ENCODE data around the gene P2RY4. TPM values are rescaled to one million over a fixed set of nuclear protein-coding genes. Genes with fewer than 3 reads are reported as not detected.

The P2RY4 gene
- total RNA-seq, 1 experiment from 2014 or later, result 0.50 TPM

DNA sequence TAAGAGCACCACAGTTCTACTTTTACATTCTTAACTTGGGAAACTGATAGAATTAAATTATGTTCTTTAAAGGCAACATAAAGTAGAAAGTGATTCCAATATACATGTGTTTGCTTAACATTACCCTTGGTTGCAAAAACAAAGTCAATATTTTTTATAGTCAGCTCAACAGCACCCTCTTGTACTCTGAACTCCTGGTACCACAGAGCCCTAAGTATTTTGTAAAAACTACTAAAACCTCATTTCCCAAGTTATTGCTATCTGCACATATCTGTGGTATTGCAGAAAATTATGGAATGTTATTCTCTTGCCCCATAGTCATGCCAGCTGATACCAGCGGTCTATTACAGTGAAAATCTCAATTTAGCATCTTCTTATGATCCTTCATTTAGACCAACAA, 32.8 kb upstream of the P2RY4 start:
- DNase-seq, result no peak
- Histone ChIP-seq H2AFZ (no peak overlapping the region), H3K9me2 (ENCODE audit: insufficient read depth) (no peaks in the 10 kb centered on the region), H4K20me1 (ENCODE audit: insufficient read depth) (no peaks in the 10 kb centered on the region), H3K36me3 (ENCODE audit: low read depth) (0 out of 2 replicates have a peak, but pooled peaks cover 4% of the 10 kb centered on the region), H3K4me3 (no peak overlapping the region), H3K4me1 (replicated peaks; ENCODE audit: insufficient read depth) (peaks cover 11% of the 10 kb centered on the region), H3K27ac (no peak overlapping the region), H3K79me2 (ENCODE audit: low read depth) (peaks cover 30% of the 10 kb centered on the region), H3K4me2 (no peak overlapping the region; the same call in 1 of the 2 replicates), H3K27me3 (ENCODE audit: insufficient read depth, low read depth) (no peaks in the 10 kb centered on the region), H3K9me3 (ENCODE audit: insufficient read depth, low read depth) (no peaks in the 10 kb centered on the region), H3F3A (ENCODE audit: insufficient read depth, low read depth) (no peaks in the 10 kb centered on the region)
- no TSS peak for BruUV-seq (replicated peaks)
- ChIA-PET POLR2A (ENCODE audit: unreplicated experiment) (interaction anchor here (0.6 kb wide), 1 partner anchor 160 kb away, joined by 5 read pairs; the partner anchor contains the start of gene IGBP1), CTCF (no interaction called here)
- TF ChIP-seq EZH2 (IDR thresholded peaks at IDR 0.05; ENCODE audit: low read depth) (no peak), CTCF (conservative IDR thresholded peaks at IDR 0.05) (no peak)
- intact Hi-C loops (cut with micrococcal nuclease; ENCODE audit: unreplicated experiment), result loop anchor here (10.0 kb wide), 1 partner anchor 102 kb away; no protein-coding TSS in a partner anchor

GRCh38 chrX:70289793-70290770, 30.1 kb upstream of the P2RY4 start, which contains the start of the genes KIF4A and PDZD11:
Gene KIF4A (plus strand): TSS chrX:70290104. CDS start chrX:70290459, 355 bp downstream.
Gene PDZD11 (minus strand): TSS chrX:70289927. CDS start chrX:70289341, 586 bp downstream.
- intact Hi-C loops (cut with micrococcal nuclease; ENCODE audit: unreplicated experiment), result loop anchor here (2.0 to 10.0 kb wide), 2 partner anchors 105 to 157 kb away; partner anchors contain the start of gene IGBP1
- peaks cover 30% of the 10 kb centered on the region for H3K79me2 ChIP-seq (ENCODE audit: low read depth)
- DNase-seq, result peak; percentile 71 to 88
- peak within 1 kb of the TSS; percentile 91 for H3K4me3 ChIP-seq
- ChIA-PET CTCF (interaction anchor here (1.0 kb wide), 1 partner anchor 157 kb away, joined by 7 read pairs; the partner anchor contains the start of gene IGBP1), POLR2A (ENCODE audit: unreplicated experiment) (interaction anchor here (0.5 to 1.0 kb wide), 5 partner anchors 122 to 1076 kb away, joined by 4 to 5 read pairs (median 4); partner anchors contain the start of gene TAF1)
- H4K20me1 ChIP-seq (ENCODE audit: insufficient read depth), result no peaks in the 10 kb centered on the region
- H3K4me2 ChIP-seq, result peak within 1 kb of the TSS; percentile 87
- no peaks in the 10 kb centered on the region for H3K36me3 ChIP-seq (ENCODE audit: low read depth)
- no peaks in the 10 kb centered on the region for H3F3A ChIP-seq (ENCODE audit: insufficient read depth, low read depth)
- peak within 1 kb of the TSS; percentile 97 for H2AFZ ChIP-seq
- H3K9me3 ChIP-seq (ENCODE audit: insufficient read depth, low read depth), result no peaks in the 10 kb centered on the region
- no peaks in the 10 kb centered on the region for H3K9me2 ChIP-seq (ENCODE audit: insufficient read depth)
- H3K27me3 ChIP-seq (ENCODE audit: insufficient read depth, low read depth), result no peaks in the 10 kb centered on the region
- H3K4me1 ChIP-seq (replicated peaks; ENCODE audit: insufficient read depth), result peaks cover 11% of the 10 kb centered on the region
- TSS peak; percentile 70 for BruUV-seq (replicated peaks)
- no peak for TF ChIP-seq CTCF (conservative IDR thresholded peaks at IDR 0.05)
- no peak for TF ChIP-seq EZH2 (IDR thresholded peaks at IDR 0.05; ENCODE audit: low read depth)
- H3K27ac ChIP-seq, result no peak within 1 kb of the TSS

GRCh38 chrX:70289168-70289792, 29.3 kb upstream of the P2RY4 start:
- Histone ChIP-seq H3F3A (ENCODE audit: insufficient read depth, low read depth) (no peaks in the 10 kb centered on the region), H3K27ac (no peak overlapping the region), H3K4me2 (peak overlapping the region; percentile 87), H2AFZ (peak overlapping the region; percentile 97), H3K9me3 (ENCODE audit: insufficient read depth, low read depth) (no peaks in the 10 kb centered on the region), H3K27me3 (ENCODE audit: insufficient read depth, low read depth) (no peaks in the 10 kb centered on the region), H3K36me3 (ENCODE audit: low read depth) (no peaks in the 10 kb centered on the region), H3K4me3 (peak overlapping the region; percentile 91), H4K20me1 (ENCODE audit: insufficient read depth) (no peaks in the 10 kb centered on the region), H3K4me1 (replicated peaks; ENCODE audit: insufficient read depth) (peaks cover 11% of the 10 kb centered on the region), H3K79me2 (ENCODE audit: low read depth) (peaks cover 27% of the 10 kb centered on the region), H3K9me2 (ENCODE audit: insufficient read depth) (no peaks in the 10 kb centered on the region)
- intact Hi-C loops (cut with micrococcal nuclease; ENCODE audit: unreplicated experiment), result no loop called here
- TF ChIP-seq CTCF (conservative IDR thresholded peaks at IDR 0.05), result no peak
- no peak for TF ChIP-seq EZH2 (IDR thresholded peaks at IDR 0.05; ENCODE audit: low read depth)
- ChIA-PET POLR2A (ENCODE audit: unreplicated experiment) (interaction anchor here (1.0 kb wide), 1 partner anchor 121 kb away, joined by 5 read pairs; no protein-coding TSS in a partner anchor), CTCF (interaction anchor here (1.0 kb wide), 1 partner anchor 156 kb away, joined by 7 read pairs; the partner anchor contains the start of gene IGBP1)
- BruUV-seq (replicated peaks), result TSS peak; percentile 57
- DNase-seq, result no peak

Data from PC-9 (cell line).